Activated T-cell treated with anti-CD3 and anti-CD28 coated beads, Interleukin-2, amount 50 U/mL, for 72 hours (primary cell): Measurements from ENCODE around the gene MEF2B. TPM values are rescaled to one million over a fixed set of nuclear protein-coding genes. Genes with fewer than 3 reads are reported as not detected.
A peak's percentile ranks its signal among the peaks of the same experiment; 100 is the strongest.
"Not testable (repeated sequence)": the region's sequence is repeated elsewhere in the genome, so short reads cannot be mapped to it uniquely, and the experiment has no call there.

Experiments
- ATAC-seq, 2 donors: fragments of 150-1000 bp; cut with Tn5 transposase; replicated peaks in 1 of 2; 2 replicates each; pipeline ENCODE4 v1.10.0; 2021; ENCODE audit warnings: moderate library complexity in 2 of 2, mild to moderate bottlenecking in 1 of 2
- DNase-seq, 2 donors: peaks; one replicate each; pipeline ENCODE4 v3.0.0; 2021 to 2022; ENCODE audit warnings: mixed read lengths in 1 of 2
- H3K27ac Mint-ChIP-seq: one replicate; pipeline ENCODE4 v1.8.0; 2022; ENCODE audit warnings: mild to moderate bottlenecking, moderate library complexity, mixed read lengths
- H3K27me3 Mint-ChIP-seq: one replicate; pipeline ENCODE4 v1.8.0; 2022; ENCODE audit warnings: low read depth, mixed read lengths
- H3K36me3 Mint-ChIP-seq, 2 donors: one replicate each; pipeline ENCODE4 v1.8.0; 2022; ENCODE audit warnings: mixed read lengths in 2 of 2, mild to moderate bottlenecking in 1 of 2; ENCODE audit not compliant: insufficient read depth in 2 of 2
- H3K4me1 Mint-ChIP-seq: one replicate; pipeline ENCODE4 v1.8.0; 2022; ENCODE audit warnings: low read depth, mixed read lengths
- H3K4me3 Mint-ChIP-seq, 2 donors: one replicate each; pipeline ENCODE4 v1.8.0; 2022; ENCODE audit warnings: mild to moderate bottlenecking in 2 of 2, mixed read lengths in 2 of 2, moderate library complexity in 2 of 2
- H3K9me3 Mint-ChIP-seq, 2 donors: one replicate each; pipeline ENCODE4 v1.8.0; 2022; ENCODE audit warnings: mixed read lengths in 2 of 2
- total RNA-seq, 2 donors: library from RNA; stranded (reverse); gene quantifications; one replicate each; pipeline ENCODE4 v1.2.3, GENCODE V29; 2022

MEF2B gene
- total RNA-seq, 2 donors from 2014 or later = 2.1 to 6.4 TPM

GRCh38 chr19:19106938-19107337 is 63.1 kb downstream of the MEF2B start:
- not testable (repeated sequence) for H3K9me3 Mint-ChIP-seq, H3K27ac Mint-ChIP-seq, H3K27me3 Mint-ChIP-seq, H3K36me3 Mint-ChIP-seq, ATAC-seq, H3K4me3 Mint-ChIP-seq, DNase-seq, H3K4me1 Mint-ChIP-seq

GRCh38 chr19:19106056-19106551 is 64.0 kb downstream of the MEF2B start:
- no peaks in the 10 kb centered on the region for H3K9me3 Mint-ChIP-seq
- H3K36me3 Mint-ChIP-seq = no peaks in the 10 kb centered on the region

GRCh38 chr19:19105365-19106055 is 64.6 kb downstream of the MEF2B start:
- Mint-ChIP-seq H3K27ac (no peak overlapping the region), H3K4me3 (no peak overlapping the region), H3K9me3 (no peaks in the 10 kb centered on the region), H3K36me3 (no peaks in the 10 kb centered on the region), H3K27me3 (no peaks in the 10 kb centered on the region), H3K4me1 (no peaks in the 10 kb centered on the region)
- ATAC-seq (no peak), DNase-seq (peak in 1 of 2 donors; percentile 4)

More at GRCh38 chr19:19106056-19106551, 64.0 kb downstream of the MEF2B start:
- H3K27ac Mint-ChIP-seq = no peak overlapping the region
- ATAC-seq (no peak), DNase-seq (no peak)
- H3K4me1 Mint-ChIP-seq = no peaks in the 10 kb centered on the region
- no peak overlapping the region for H3K4me3 Mint-ChIP-seq
- H3K27me3 Mint-ChIP-seq = no peaks in the 10 kb centered on the region

GRCh38 chr19:19103167-19103566 is 66.9 kb downstream of the MEF2B start:
- Mint-ChIP-seq H3K27me3 (no peaks in the 10 kb centered on the region), H3K4me1 (no peaks in the 10 kb centered on the region)
- ATAC-seq = no peak

GRCh38 chr19:19102566-19102965 is 67.5 kb downstream of the MEF2B start:
- DNase-seq, H3K27ac Mint-ChIP-seq, H3K36me3 Mint-ChIP-seq, H3K4me1 Mint-ChIP-seq, ATAC-seq, H3K27me3 Mint-ChIP-seq, H3K9me3 Mint-ChIP-seq, H3K4me3 Mint-ChIP-seq: not testable (repeated sequence)

More at GRCh38 chr19:19103167-19103566, 66.9 kb downstream of the MEF2B start:
- Mint-ChIP-seq H3K4me3 (no peak overlapping the region), H3K36me3 (no peaks in the 10 kb centered on the region), H3K27ac (no peak overlapping the region), H3K9me3 (no peaks in the 10 kb centered on the region)
- no peak for DNase-seq

- Mint-ChIP-seq H3K27ac (no peak overlapping the region), H3K9me3 (no peaks in the 10 kb centered on the region), H3K4me3 (no peak overlapping the region), H3K4me1 (no peaks in the 10 kb centered on the region), H3K27me3 (no peaks in the 10 kb centered on the region), H3K36me3 (no peaks in the 10 kb centered on the region)
- ATAC-seq (no peak), DNase-seq (no peak)
These were observed 68.5 kb downstream of the MEF2B start for GRCh38 chr19:19101540-19101939.

GRCh38 chr19:19098703-19099632 is 71.1 kb downstream of the MEF2B start:
- Mint-ChIP-seq H3K4me3 (no peak overlapping the region), H3K27ac (no peak overlapping the region), H3K27me3 (no peaks in the 10 kb centered on the region), H3K4me1 (peaks cover 4% of the 10 kb centered on the region), H3K9me3 (no peaks in the 10 kb centered on the region), H3K36me3 (no peaks in the 10 kb centered on the region)
- DNase-seq (no peak), ATAC-seq (no peak)

GRCh38 chr19:19098084-19098702 is 71.9 kb downstream of the MEF2B start:
- Mint-ChIP-seq H3K4me3 (no peak overlapping the region), H3K9me3 (no peaks in the 10 kb centered on the region), H3K36me3 (no peaks in the 10 kb centered on the region), H3K27ac (no peak overlapping the region), H3K27me3 (no peaks in the 10 kb centered on the region), H3K4me1 (peaks cover 4% of the 10 kb centered on the region)
- ATAC-seq (no peak), DNase-seq (no peak)

GRCh38 chr19:19096641-19097627 is 73.1 kb downstream of the MEF2B start:
- no peak overlapping the region for H3K27ac Mint-ChIP-seq
- no peaks in the 10 kb centered on the region for H3K9me3 Mint-ChIP-seq
- no peaks in the 10 kb centered on the region for H3K36me3 Mint-ChIP-seq
- H3K4me3 Mint-ChIP-seq = no peak overlapping the region
- no peaks in the 10 kb centered on the region for H3K27me3 Mint-ChIP-seq
- no peak for DNase-seq
- peaks cover 4% of the 10 kb centered on the region for H3K4me1 Mint-ChIP-seq
- ATAC-seq = no peak

- no peak overlapping the region for H3K27ac Mint-ChIP-seq
- ATAC-seq (no peak), DNase-seq (no peak)
- peaks cover 4% of the 10 kb centered on the region for H3K4me1 Mint-ChIP-seq
- no peaks in the 10 kb centered on the region for H3K9me3 Mint-ChIP-seq
- no peaks in the 10 kb centered on the region for H3K36me3 Mint-ChIP-seq
- no peaks in the 10 kb centered on the region for H3K27me3 Mint-ChIP-seq
- H3K4me3 Mint-ChIP-seq = no peak overlapping the region
These were observed 74.4 kb downstream of the MEF2B start for GRCh38 chr19:19095691-19096090.
